Loucy (cell line): Measurements from ENCODE around the gene EME1.
"Not testable (repeated sequence)": the region's sequence is repeated elsewhere in the genome, so short reads cannot be mapped to it uniquely, and the experiment has no call there.

Experiments
- CTCF ChIP-seq: fragments of 200-600 bp; sonication (generic); conservative IDR thresholded peaks from 2 replicates; pipeline ENCODE4 v1.5.1; 2014; ENCODE audit warnings: mild to moderate bottlenecking, antibody characterized with exemption, low read length
- EZH2phosphoT487 ChIP-seq: fragments of 200-600 bp; IDR thresholded peaks from 2 replicates; pipeline ENCODE4 v1.6.1; 2018; ENCODE audit warnings: antibody characterized with exemption, mild to moderate bottlenecking, moderate library complexity, borderline replicate concordance

GRCh38 chr17:50398672-50399071 lies 25.6 kb downstream of the EME1 start:
- not testable (repeated sequence) for TF ChIP-seq CTCF, EZH2phosphoT487
